Measurements from ENCODE around the gene NDUFB6.
"Not testable (repeated sequence)": the region's sequence is repeated elsewhere in the genome, so short reads cannot be mapped to it uniquely, and the experiment has no call there.

The NDUFB6 gene

GRCh38 chr9:32570262-32570661 lies 2.7 kb downstream of the NDUFB6 start:
- DNase-seq (ENCODE audit: low spot score): no peak

DNA sequence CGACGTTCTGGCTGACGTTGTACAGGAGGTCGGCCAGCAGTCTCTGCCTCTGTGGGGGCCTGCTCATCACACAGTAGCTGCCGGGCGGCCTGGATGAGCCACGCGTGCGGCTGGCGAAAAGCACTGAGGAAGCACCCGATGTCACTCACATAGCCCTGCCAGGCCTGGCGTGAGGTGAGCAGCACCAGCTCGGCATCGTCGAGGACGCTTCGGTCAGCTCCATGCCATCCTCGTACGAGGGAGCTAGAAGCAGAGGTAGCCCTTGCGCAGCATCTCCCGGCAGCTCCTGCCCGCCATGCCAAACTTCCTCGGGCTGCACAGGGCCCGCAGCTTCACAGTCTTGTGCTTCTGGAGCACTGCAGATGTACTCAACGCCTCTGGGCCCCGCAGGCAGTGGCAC lies 6.2 kb downstream of the NDUFB6 start:
- no peak for DNase-seq (ENCODE audit: low spot score)

GRCh38 chr9:32565967-32566366 lies 7.0 kb downstream of the NDUFB6 start:
- DNase-seq (ENCODE audit: low spot score): no peak

DNA sequence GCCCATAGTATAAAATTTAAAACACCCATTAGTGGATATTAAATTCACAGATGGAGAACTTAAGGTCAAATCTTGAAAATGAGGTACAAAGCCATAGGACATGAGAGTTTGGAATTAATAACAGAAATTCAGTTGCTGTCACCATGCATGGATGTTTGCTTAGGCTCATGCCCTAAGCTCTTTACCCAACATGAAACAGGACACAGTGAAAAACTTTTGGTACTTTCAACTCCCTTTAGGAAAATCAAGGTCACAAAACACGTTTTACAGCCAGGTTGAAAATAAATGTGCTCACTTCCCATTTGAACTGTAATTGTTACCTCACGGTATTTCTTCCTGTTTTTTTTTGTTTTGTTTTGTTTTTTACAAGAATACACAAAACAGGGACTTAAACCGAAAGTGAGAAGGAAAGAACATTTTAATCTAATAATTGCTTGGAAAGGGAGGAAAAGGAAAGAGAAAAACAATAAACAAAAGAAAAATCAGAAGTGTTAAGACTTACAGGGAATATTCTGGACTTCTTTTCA lies 14.5 kb downstream of the NDUFB6 start:
- DNase-seq (ENCODE audit: low spot score): no peak

DNA sequence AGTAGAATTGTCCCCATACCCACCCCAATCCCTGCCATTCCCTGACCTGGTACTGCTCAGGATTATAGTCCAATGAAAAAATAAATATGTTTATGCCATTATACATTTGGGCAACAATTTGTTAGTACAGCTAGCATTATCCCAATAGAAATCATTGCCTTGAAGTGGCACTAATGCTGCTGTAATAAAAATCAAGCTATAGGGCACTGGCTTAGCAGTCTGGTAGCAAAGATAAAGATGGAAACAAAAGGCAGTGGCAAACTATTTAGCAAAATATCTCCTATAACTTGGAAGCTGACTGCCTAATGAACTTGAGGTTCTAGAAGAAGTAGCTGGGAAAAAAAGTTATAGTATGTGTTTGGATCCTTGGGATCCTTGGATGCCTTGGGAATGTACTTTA lies 18.4 kb downstream of the NDUFB6 start:
- DNase-seq (ENCODE audit: low spot score): no peak

GRCh38 chr9:32554107-32554506 lies 18.9 kb downstream of the NDUFB6 start:
- no peak for DNase-seq (ENCODE audit: low spot score)

GRCh38 chr9:32552172-32552872 lies 20.6 kb downstream of the NDUFB6 start, which contains the start of the genes SMIM27 and TOPORS:
TSS of gene SMIM27 (plus strand) at chr9:32552327. CDS start at chr9:32552435, 108 bp downstream.
TSS of gene TOPORS (minus strand) at chr9:32552586. CDS start at chr9:32552436, 150 bp downstream.
- DNase-seq (ENCODE audit: low spot score): peak; percentile 95

- DNase-seq (ENCODE audit: low spot score): peak; percentile 57
Observed at GRCh38 chr9:32551276-32552051, 21.5 kb downstream of the NDUFB6 start.

GRCh38 chr9:32550562-32551275 lies 22.2 kb downstream of the NDUFB6 start:
- peak; percentile 97 for DNase-seq (ENCODE audit: low spot score)

DNA sequence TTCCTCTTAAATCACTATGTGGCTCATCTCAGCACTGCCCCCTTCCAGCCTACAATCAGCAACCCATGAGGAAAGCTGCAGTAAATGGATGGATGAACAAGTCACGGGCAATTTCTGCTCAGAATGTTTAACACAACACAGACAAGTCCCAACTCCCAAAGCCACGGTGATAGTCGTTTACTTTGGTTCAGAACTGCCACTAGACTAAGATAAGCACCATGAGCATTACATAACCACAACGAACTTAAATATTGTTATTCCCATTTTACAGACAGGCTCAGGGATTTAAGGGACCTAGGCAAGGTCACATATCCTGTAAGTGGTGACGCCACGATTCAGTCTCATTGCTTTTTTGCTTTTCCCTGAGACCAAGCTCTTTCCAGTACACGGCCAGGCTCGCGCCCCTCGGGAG lies 22.8 kb downstream of the NDUFB6 start:
- DNase-seq (ENCODE audit: low spot score): no peak

GRCh38 chr9:32548213-32548612 lies 24.7 kb downstream of the NDUFB6 start:
- not testable (repeated sequence) for DNase-seq (ENCODE audit: low spot score)

- no peak for DNase-seq (ENCODE audit: low spot score)
Observed at GRCh38 chr9:32545884-32546283, 27.1 kb downstream of the NDUFB6 start.

GRCh38 chr9:32543047-32543446 lies 29.9 kb downstream of the NDUFB6 start:
- DNase-seq (ENCODE audit: low spot score): no peak

- no peak for DNase-seq (ENCODE audit: low spot score)
Observed at GRCh38 chr9:32533816-32534215, 39.1 kb downstream of the NDUFB6 start.

DNA sequence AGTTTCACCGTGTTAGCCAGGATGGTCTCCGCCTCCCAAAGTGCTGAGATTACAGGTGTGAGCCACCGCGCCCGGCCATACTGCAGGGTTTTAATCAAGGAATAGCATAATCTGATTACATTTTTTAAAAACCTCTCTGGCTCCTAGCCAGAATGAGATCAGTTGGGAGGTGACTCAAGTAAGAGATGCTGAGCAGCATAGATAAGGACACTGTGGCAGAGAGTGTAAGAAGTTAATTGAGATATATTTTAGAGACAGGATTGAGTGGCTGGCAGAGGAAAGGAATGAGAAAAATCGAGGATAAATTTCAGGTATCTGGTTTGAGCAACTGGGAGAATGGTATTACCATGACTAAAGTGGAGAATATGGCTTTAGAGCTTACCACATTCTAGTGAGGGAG lies 39.6 kb downstream of the NDUFB6 start:
- no peak for DNase-seq (ENCODE audit: low spot score)

DNA sequence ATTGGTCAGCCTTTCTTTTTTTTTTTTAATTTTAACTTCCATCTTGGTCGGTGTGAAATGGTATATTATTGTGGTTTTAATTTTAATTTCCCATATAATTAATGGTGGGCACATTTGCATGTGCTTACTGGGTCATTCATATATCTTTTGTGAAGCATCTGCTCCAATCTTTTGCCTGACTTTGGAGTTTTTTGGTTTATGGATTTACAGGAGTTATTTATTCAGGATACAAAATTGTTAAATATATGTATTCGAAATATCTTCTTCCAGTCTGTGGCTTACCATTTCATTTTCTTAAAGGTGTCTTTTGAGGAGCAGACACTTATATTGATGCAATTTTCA lies 46.3 kb downstream of the NDUFB6 start:
- DNase-seq (ENCODE audit: low spot score): no peak

- peak; percentile 78 for DNase-seq (ENCODE audit: low spot score)
Observed at GRCh38 chr9:32526041-32526706, 46.8 kb downstream of the NDUFB6 start, which contains the start of gene RIGI. TSS of gene RIGI (minus strand) at chr9:32526196. CDS start at chr9:32526166, 30 bp downstream.

DNA sequence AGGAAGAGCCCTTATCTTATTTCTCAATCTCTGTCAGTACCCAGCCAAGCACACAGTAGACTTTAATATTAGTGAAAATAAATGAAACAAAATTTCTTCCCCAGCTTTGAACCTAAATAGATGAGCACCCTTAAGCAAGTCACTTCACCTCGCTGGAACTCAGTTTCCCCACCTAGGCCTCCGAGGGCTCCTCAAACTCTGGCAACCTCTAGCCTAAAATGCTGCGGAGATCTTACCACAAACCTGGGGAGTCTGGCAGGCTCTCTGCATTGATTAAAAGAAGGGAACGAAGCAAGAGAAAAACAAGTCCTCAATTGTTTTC lies 47.3 kb downstream of the NDUFB6 start:
- DNase-seq (ENCODE audit: low spot score): no peak

DNA sequence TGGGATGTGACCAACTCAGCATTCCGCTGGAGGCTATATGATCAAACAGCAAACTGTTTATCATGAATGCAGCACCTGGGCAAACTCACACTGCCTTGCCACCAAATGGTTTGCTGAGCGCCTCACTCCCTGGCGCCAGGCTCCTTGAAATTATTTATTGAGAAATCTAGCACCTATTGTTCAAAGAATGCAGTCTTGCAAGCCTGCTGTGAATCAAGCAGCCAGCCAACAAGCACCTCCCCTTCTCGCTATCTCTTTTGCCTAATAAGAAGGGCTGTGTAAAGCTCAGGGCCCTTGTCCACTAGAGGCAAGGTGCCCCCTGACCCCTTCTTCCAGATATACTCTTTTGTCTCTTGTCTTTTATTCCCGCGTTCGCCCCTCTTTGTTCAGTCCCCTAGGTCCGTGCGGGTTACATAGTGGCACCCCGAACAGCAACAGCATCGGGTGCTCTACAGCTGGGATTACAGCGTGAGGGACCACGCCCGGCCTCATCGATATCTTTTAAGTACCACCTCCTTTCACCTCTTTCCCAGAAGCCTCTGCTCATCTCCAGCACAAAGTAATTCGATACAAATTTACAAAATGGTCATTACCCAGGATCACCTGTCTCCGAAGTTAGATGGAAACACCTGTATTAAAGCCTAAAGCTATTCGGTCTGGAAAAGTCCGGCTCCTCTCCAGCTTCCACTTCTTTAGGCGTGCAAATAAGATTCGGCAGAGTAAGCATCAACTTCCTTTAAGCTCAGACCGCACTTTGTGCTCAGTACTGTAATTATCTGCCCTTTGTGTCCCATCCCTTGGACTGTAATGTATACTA lies 47.9 kb downstream of the NDUFB6 start:
- no peak for DNase-seq (ENCODE audit: low spot score)

DNA sequence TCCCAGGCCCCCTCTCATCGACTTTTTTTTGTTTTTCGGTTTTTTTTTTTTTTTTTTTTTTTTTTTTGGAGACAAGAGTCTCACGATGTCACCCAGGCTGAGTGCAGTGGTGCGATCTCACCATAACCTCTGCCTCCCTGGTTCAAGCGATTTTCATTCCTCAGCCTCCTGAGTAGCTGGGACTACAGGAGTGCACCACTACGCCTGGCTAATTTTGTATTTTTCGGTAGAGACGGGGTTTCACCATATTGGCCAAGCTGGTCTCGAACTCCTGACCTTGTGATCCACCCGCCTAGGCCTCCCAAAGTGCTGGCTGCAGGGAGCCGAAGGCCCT lies 48.4 kb downstream of the NDUFB6 start:
- DNase-seq (ENCODE audit: low spot score): not testable (repeated sequence)

GRCh38 chr9:32523910-32524309 lies 49.0 kb downstream of the NDUFB6 start:
- DNase-seq (ENCODE audit: low spot score): no peak
